Loucy (cell line): ENCODE measurements around the gene KDM2B.

Experiments
- H2AFZ ChIP-seq: fragments of 200-600 bp; sonication (generic); 2 replicates; pipeline ENCODE4 v1.6.0; 2016; ENCODE audit warnings: antibody characterized with exemption, mild to moderate bottlenecking, low read length, moderate library complexity
- H3F3A ChIP-seq: fragments of 200-600 bp; 2 replicates; pipeline ENCODE4 v1.6.0; 2016; ENCODE audit warnings: antibody characterized with exemption, low read depth, mild to moderate bottlenecking
- H3K27me3 ChIP-seq: fragments of 200-600 bp; sonication (generic); 2 replicates; pipeline ENCODE4 v1.6.1; 2014; ENCODE audit warnings: low read length, mild to moderate bottlenecking; ENCODE audit not compliant: insufficient read depth, poor library complexity, severe bottlenecking
- H3K36me3 ChIP-seq: fragments of 200-600 bp; sonication (generic); 2 replicates; pipeline ENCODE4 v1.6.1; 2016; ENCODE audit warnings: low read length; ENCODE audit not compliant: insufficient read depth
- H3K4me1 ChIP-seq: fragments of 200-600 bp; sonication (generic); 2 replicates; pipeline ENCODE4 v1.5.1; 2014; ENCODE audit warnings: low read length, mild to moderate bottlenecking; ENCODE audit not compliant: insufficient read depth, poor library complexity, severe bottlenecking
- H3K4me2 ChIP-seq: fragments of 200-600 bp; sonication (generic); 2 replicates; pipeline ENCODE4 v1.6.0; 2014; ENCODE audit warnings: antibody characterized with exemption, low read length, low read depth, mild to moderate bottlenecking; ENCODE audit not compliant: poor library complexity, severe bottlenecking
- H3K4me3 ChIP-seq: fragments of 200-600 bp; sonication (generic); 2 replicates; pipeline ENCODE4 v1.5.1; 2014; ENCODE audit warnings: low read length, mild to moderate bottlenecking, mixed read lengths; ENCODE audit not compliant: poor library complexity, severe bottlenecking
- H3K79me2 ChIP-seq: fragments of 200-600 bp; sonication (generic); 2 replicates; pipeline ENCODE4 v1.6.1; 2014; ENCODE audit warnings: low read length; ENCODE audit not compliant: insufficient read depth
- H3K9ac ChIP-seq: fragments of 200-600 bp; sonication (generic); 2 replicates; pipeline ENCODE4 v1.6.0; 2014; ENCODE audit warnings: mild to moderate bottlenecking, low read depth, low read length, moderate library complexity; ENCODE audit not compliant: poor library complexity, severe bottlenecking
- H3K9me2 ChIP-seq: fragments of 200-600 bp; sonication (generic); replicated peaks from 2 replicates; pipeline ENCODE4 v1.6.1; 2016; ENCODE audit warnings: low read depth, low read length, mixed read lengths
- H3K9me3 ChIP-seq: fragments of 200-600 bp; sonication (generic); 2 replicates; pipeline ENCODE4 v1.6.1; 2014; ENCODE audit warnings: mild to moderate bottlenecking, antibody characterized with exemption, low read length, low read depth; ENCODE audit not compliant: insufficient read depth
- H4K20me1 ChIP-seq: fragments of 200-600 bp; sonication (generic); 2 replicates; pipeline ENCODE4 v1.6.0; 2014; ENCODE audit warnings: antibody characterized with exemption, low read length, mild to moderate bottlenecking; ENCODE audit not compliant: insufficient read depth, poor library complexity, severe bottlenecking
- CTCF ChIP-seq: fragments of 200-600 bp; sonication (generic); conservative IDR thresholded peaks from 2 replicates; pipeline ENCODE4 v1.5.1; 2014; ENCODE audit warnings: mild to moderate bottlenecking, antibody characterized with exemption, low read length
- EZH2phosphoT487 ChIP-seq: fragments of 200-600 bp; IDR thresholded peaks from 2 replicates; pipeline ENCODE4 v1.6.1; 2018; ENCODE audit warnings: antibody characterized with exemption, mild to moderate bottlenecking, moderate library complexity, borderline replicate concordance

Gene KDM2B

DNA sequence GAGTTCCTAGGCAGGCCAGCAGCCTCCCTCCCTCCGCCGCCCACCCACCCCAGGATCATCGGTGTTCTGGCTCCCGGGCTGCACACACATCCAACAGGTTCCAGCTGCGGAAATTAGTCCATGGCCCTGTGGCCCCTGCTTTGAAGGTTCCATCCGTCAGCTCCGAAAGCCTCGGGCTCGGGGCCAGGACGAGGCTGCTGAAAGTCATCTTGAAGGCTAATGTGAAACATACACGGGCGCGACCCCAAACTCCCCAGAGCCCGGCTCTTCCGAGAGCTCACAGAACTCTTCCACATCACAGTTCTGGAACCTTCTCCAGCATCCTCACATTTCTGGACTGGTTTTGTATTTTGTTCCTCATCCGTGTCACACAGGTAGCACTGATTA lies 19.8 kb downstream of the KDM2B start:
- 0 out of 2 replicates have a peak, but pooled peaks cover 6% of the 10 kb centered on the region for H3K79me2 ChIP-seq
- TF ChIP-seq CTCF (no peak), EZH2phosphoT487 (no peak)
- no peak overlapping the region for H3K4me3 ChIP-seq
- H3K9me3 ChIP-seq, result no peaks in the 10 kb centered on the region
- H3K4me1 ChIP-seq, result no peaks in the 10 kb centered on the region
- H2AFZ ChIP-seq, result no peak overlapping the region
- H3K27me3 ChIP-seq, result no peaks in the 10 kb centered on the region
- H3K9ac ChIP-seq, result no peak overlapping the region
- no peaks in the 10 kb centered on the region for H3K9me2 ChIP-seq
- H3K4me2 ChIP-seq, result no peak overlapping the region
- no peaks in the 10 kb centered on the region for H3F3A ChIP-seq
- H3K36me3 ChIP-seq, result peaks cover 29% of the 10 kb centered on the region; the same call in 1 of the 2 replicates
- no peaks in the 10 kb centered on the region for H4K20me1 ChIP-seq

GRCh38 chr12:121560392-121561008 lies 20.3 kb downstream of the KDM2B start:
- H3K9me2 ChIP-seq, result no peaks in the 10 kb centered on the region
- no peaks in the 10 kb centered on the region for H3K27me3 ChIP-seq
- no peaks in the 10 kb centered on the region for H3K4me1 ChIP-seq
- H2AFZ ChIP-seq, result no peak overlapping the region
- no peak overlapping the region for H3K4me3 ChIP-seq
- no peaks in the 10 kb centered on the region for H3F3A ChIP-seq
- H3K4me2 ChIP-seq, result no peak overlapping the region
- H3K9me3 ChIP-seq, result no peaks in the 10 kb centered on the region
- no peak overlapping the region for H3K9ac ChIP-seq
- no peak for TF ChIP-seq EZH2phosphoT487
- TF ChIP-seq CTCF, result no peak
- no peaks in the 10 kb centered on the region for H4K20me1 ChIP-seq
- peaks cover 29% of the 10 kb centered on the region; the same call in 1 of the 2 replicates for H3K36me3 ChIP-seq
- 0 out of 2 replicates have a peak, but pooled peaks cover 6% of the 10 kb centered on the region for H3K79me2 ChIP-seq

GRCh38 chr12:121558956-121559355 lies 21.9 kb downstream of the KDM2B start:
- Histone ChIP-seq H3K79me2 (0 out of 2 replicates have a peak, but pooled peaks cover 6% of the 10 kb centered on the region), H3K9ac (no peak overlapping the region), H3K9me3 (no peaks in the 10 kb centered on the region), H3K4me2 (no peak overlapping the region), H2AFZ (no peak overlapping the region), H3K9me2 (no peaks in the 10 kb centered on the region), H3K36me3 (peaks cover 32% of the 10 kb centered on the region; the same call in 1 of the 2 replicates), H3K4me3 (no peak overlapping the region), H3K4me1 (no peaks in the 10 kb centered on the region), H4K20me1 (no peaks in the 10 kb centered on the region), H3F3A (no peaks in the 10 kb centered on the region), H3K27me3 (no peaks in the 10 kb centered on the region)
- TF ChIP-seq EZH2phosphoT487 (no peak), CTCF (no peak)
